Renal pelvis (tissue), 12 donors: ENCODE measurements around the gene WNT9A. TPM values are rescaled to one million over a fixed set of nuclear protein-coding genes. Genes with fewer than 3 reads are reported as not detected.
"Not testable (repeated sequence)": the region's sequence is repeated elsewhere in the genome, so short reads cannot be mapped to it uniquely, and the experiment has no call there.

ENCODE experiments used
- DNase-seq: peaks from one replicate; pipeline ENCODE4 v3.0.0-alpha.2; 2013
- long read RNA-seq, 16 experiments: transcript quantifications; one replicate each; lab custom pipeline, GENCODE V29; 2026
- polyA plus RNA-seq, 3 donors: library from polyadenylated mRNA; unstranded; fragments of 120-200 nt; gene quantifications; one replicate each; pipeline ENCODE4 v1.2.1, GENCODE V29; 2013; ENCODE audit not compliant: insufficient read length in 3 of 3

The WNT9A gene
- 1 to 10 TPM; 1.6 to 1.7 (median 1.6) TPM for polyA plus RNA-seq
- long read RNA-seq, donor 1: 0 reads
- long read RNA-seq, donor 2, partial matches to known transcripts: 0 of 1 reads
- long read RNA-seq, donor 2, other reads (novel, unspliced or antisense): 0 of 1 reads
- long read RNA-seq, donor 3: 0 reads
- long read RNA-seq, donor 4: 0 reads
- long read RNA-seq, donor 5: 0 reads
- long read RNA-seq, donor 6: 0 reads
- long read RNA-seq, donor 7: 0 reads
- long read RNA-seq, donor 8, partial matches to known transcripts: 0 of 1 reads
- long read RNA-seq, donor 8, other reads (novel, unspliced or antisense): 0 of 1 reads
- long read RNA-seq, donor 9, partial matches to known transcripts: 0 of 1 reads
- long read RNA-seq, donor 9, other reads (novel, unspliced or antisense): 0 of 1 reads
- long read RNA-seq, donor 10: 0 reads
- long read RNA-seq, donor 11: 0 reads
- long read RNA-seq, donor 12, partial matches to known transcripts: 0 of 1 reads
- long read RNA-seq, donor 12, other reads (novel, unspliced or antisense): 0 of 1 reads
- long read RNA-seq, donor 13: 0 reads
- long read RNA-seq, donor 14: 0 reads
- long read RNA-seq, donor 15, partial matches to known transcripts: 0 of 2 reads
- long read RNA-seq, donor 15, other reads (novel, unspliced or antisense): 0 of 2 reads
- long read RNA-seq, donor 16: 0 reads

- DNase-seq: no peak
Observed at GRCh38 chr1:227947676-227948492, at the start of gene WNT9A. WNT9A (minus strand) TSS chr1:227947932; CDS start chr1:227947887, 45 bp downstream.

- DNase-seq: no peak
Observed at GRCh38 chr1:227996187-227996950, 48.6 kb upstream of the WNT9A start.

GRCh38 chr1:227994632-227995300, 47.0 kb upstream of the WNT9A start:
- DNase-seq: no peak

- DNase-seq: no peak
Observed at GRCh38 chr1:227987181-227987580, 39.4 kb upstream of the WNT9A start.

- DNase-seq: not testable (repeated sequence)
Observed at GRCh38 chr1:227975583-227976283, 28.0 kb upstream of the WNT9A start.

- DNase-seq: not testable (repeated sequence)
Observed at GRCh38 chr1:227973724-227974288, 26.1 kb upstream of the WNT9A start.

GRCh38 chr1:227972843-227973374, 25.2 kb upstream of the WNT9A start:
- DNase-seq: not testable (repeated sequence)

- not testable (repeated sequence) for DNase-seq
Observed at GRCh38 chr1:227972283-227972679, 24.5 kb upstream of the WNT9A start.

GRCh38 chr1:227971643-227972282, 24.0 kb upstream of the WNT9A start:
- DNase-seq: not testable (repeated sequence)

- DNase-seq: not testable (repeated sequence)
Observed at GRCh38 chr1:227971216-227971615, 23.5 kb upstream of the WNT9A start.

GRCh38 chr1:227970076-227970995, 22.6 kb upstream of the WNT9A start:
- not testable (repeated sequence) for DNase-seq

- not testable (repeated sequence) for DNase-seq
Observed at GRCh38 chr1:227967815-227968214, 20.1 kb upstream of the WNT9A start.

- DNase-seq: not testable (repeated sequence)
Observed at GRCh38 chr1:227966733-227967132, 19.0 kb upstream of the WNT9A start.

- DNase-seq: no peak
Observed at GRCh38 chr1:227961651-227962466, 14.1 kb upstream of the WNT9A start.

GRCh38 chr1:227959325-227959860, 11.7 kb upstream of the WNT9A start:
- DNase-seq: no peak

- no peak for DNase-seq
Observed at GRCh38 chr1:227958617-227959324, 11.0 kb upstream of the WNT9A start.
